GM12864 (cell line): Measurements from ENCODE around the gene KLHL33.
"Not testable (repeated sequence)": the region's sequence is repeated elsewhere in the genome, so short reads cannot be mapped to it uniquely, and the experiment has no call there.

Experiments
- DNase-seq: peaks from one replicate; pipeline ENCODE4 v3.0.0-alpha.2; 2011; ENCODE audit warnings: low read depth
- H3K4me3 ChIP-seq: 2 replicates; pipeline ENCODE4 v1.5.1; 2011; ENCODE audit warnings: mild to moderate bottlenecking, low read depth, low read length, control low read depth
- CTCF ChIP-seq: IDR thresholded peaks from 2 replicates; pipeline ENCODE4 v1.5.1; 2011; ENCODE audit warnings: low read depth, mild to moderate bottlenecking, moderate library complexity, low read length, control low read depth, inconsistent platforms; ENCODE audit errors: missing control alignments

KLHL33 gene

DNA sequence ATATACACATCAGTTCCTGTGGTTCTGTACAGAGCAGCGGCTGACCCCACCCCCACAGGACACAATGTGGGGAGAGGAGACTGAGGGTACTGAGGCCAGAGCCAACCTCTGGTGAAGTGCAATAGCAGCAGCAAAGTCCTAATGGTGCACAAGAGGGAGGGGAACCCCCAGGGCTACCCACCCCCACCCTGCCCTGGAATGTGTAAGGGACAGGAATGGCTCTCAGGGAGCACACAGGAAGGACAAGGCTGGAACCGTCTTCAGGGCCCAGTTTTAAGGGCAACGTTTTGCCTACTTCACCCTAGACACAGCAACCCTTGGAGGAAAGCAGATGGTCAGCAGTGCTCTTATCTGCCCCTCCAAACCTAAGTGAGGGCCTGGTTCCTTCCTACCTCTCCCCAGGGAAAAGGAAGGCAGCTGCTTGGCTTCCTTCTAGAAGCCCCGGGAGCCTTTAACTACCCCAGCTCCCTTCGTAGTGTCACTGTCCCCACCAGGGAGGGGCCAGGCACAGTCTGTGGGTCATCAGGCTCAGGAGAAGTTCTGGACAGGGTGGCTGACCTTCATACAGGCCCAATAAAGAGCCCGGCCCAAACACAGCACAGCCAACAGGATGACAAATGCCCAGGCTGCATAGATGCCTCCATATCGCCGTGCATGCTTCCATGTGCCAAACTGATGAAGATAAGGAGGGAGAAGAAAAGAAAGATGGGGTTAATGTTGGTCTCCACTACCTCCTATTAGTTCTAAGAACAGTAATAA is 22.2 kb upstream of the KLHL33 start:
- DNase-seq, result no peak
- no peak for TF ChIP-seq CTCF
- H3K4me3 ChIP-seq, result no peak overlapping the region

DNA sequence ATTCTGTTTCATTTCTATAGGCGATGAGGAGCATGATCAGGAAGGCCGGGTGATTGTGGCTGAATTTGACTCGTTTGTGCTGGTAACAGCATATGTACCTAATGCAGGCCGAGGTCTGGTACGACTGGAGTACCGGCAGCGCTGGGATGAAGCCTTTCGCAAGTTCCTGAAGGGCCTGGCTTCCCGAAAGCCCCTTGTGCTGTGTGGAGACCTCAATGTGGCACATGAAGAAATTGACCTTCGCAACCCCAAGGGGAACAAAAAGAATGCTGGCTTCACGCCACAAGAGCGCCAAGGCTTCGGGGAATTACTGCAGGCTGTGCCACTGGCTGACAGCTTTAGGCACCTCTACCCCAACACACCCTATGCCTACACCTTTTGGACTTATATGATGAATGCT is 21.0 kb upstream of the KLHL33 start:
- TF ChIP-seq CTCF, result no peak
- DNase-seq, result no peak
- H3K4me3 ChIP-seq, result no peak overlapping the region

GRCh38 chr14:20455355-20456300 is 19.7 kb upstream of the KLHL33 start:
- no peak for DNase-seq

GRCh38 chr14:20454516-20455354 is 18.8 kb upstream of the KLHL33 start, which contains the start of the genes APEX1 and OSGEP:
Gene APEX1 (plus strand): TSS chr14:20455226. CDS start chr14:20455646, 420 bp downstream.
Gene OSGEP (minus strand): TSS chr14:20454812. CDS start chr14:20454683, 129 bp downstream.
- H3K4me3 ChIP-seq, result peak within 1 kb of the TSS; percentile 78
- TF ChIP-seq CTCF, result no peak
- peak; percentile 99 for DNase-seq

More at GRCh38 chr14:20455355-20456300, 19.7 kb upstream of the KLHL33 start:
- peak overlapping the region; percentile 78 for H3K4me3 ChIP-seq
- no peak for TF ChIP-seq CTCF

DNA sequence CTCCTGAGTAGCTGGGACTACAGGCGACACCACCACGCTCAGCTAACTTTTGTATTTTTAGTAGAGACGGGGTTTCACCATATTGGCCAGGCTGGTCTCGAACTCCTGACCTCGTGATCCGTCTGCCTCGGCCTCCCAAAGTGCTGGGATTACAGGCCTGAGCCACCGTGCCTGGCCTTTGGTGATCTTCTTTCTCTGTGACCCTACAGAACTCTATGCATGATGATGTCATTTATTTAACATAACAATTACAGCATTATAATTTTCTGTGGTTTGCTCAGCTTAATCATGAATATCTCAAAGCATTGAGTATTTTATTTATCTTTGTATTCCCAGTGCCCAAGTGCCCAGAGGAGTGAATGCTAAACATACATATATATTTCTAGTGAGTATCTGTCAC is 16.9 kb upstream of the KLHL33 start:
- not testable (repeated sequence) for DNase-seq, H3K4me3 ChIP-seq

GRCh38 chr14:20446889-20447288 is 10.9 kb upstream of the KLHL33 start:
- DNase-seq, result no peak
- no peak overlapping the region for H3K4me3 ChIP-seq
- TF ChIP-seq CTCF, result no peak

DNA sequence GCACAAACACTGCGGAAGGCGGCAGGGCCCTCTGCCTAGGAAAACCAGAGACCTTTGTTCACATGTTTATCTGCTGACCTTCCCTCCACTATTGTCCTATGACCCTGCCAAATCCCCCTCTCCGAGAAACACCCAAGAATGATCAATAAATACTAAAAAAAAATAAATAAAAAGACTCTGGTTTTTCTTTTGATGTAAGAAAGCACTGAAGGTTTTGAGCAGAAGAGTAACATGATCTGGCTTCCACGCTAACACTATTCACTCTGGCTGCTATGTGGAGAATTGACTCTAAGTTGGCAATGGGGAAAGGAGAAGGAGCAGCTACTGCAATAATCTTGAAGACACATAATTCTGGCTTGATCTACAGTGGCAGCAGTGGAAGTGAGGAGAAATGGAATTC is 7.7 kb upstream of the KLHL33 start:
- not testable (repeated sequence) for DNase-seq, H3K4me3 ChIP-seq
